Measurements from ENCODE around the gene TTC38. TPM values are rescaled to one million over a fixed set of nuclear protein-coding genes. Genes with fewer than 3 reads are reported as not detected.
"Not testable (repeated sequence)": the region's sequence is repeated elsewhere in the genome, so short reads cannot be mapped to it uniquely, and the experiment has no call there.

Gene TTC38
- total and polyA plus RNA-seq, 2 experiments from 2014 or later, result 21.5 to 27.6 TPM

DNA sequence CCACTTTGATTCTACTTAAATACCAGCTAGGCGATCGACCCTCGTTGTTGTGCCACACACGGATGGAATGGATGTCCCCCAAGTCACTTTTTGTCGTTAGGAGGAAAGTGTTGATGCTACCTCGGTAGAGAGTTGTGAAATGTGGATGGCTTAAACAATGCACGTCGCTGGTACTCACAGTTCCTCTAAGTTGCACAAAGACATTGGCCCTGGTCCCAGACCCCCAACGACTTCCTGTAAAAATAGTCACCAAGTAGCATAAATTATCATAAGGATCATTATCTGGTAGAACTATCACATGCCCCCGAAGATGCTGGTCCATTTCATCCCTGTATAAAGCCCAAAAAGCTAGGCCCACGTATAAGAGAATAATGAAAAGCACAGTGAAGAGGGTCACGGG, 8.4 kb upstream of the TTC38 start:
- no peak overlapping the region for H3K4me3 ChIP-seq
- no peak overlapping the region for H2AFZ ChIP-seq
- no peak overlapping the region for H3K27ac ChIP-seq
- no peak overlapping the region for H3K9ac ChIP-seq
- WGBS, 2 experiments (ENCODE audit: low coverage in 1 of 2, low lambda C conversion rate in 2 of 2, missing lambda C conversion rate in 2 of 2), result 71 to 76% methylated on average over 12 of the region's 12 CpGs
- no peaks in the 10 kb centered on the region for H3K4me1 ChIP-seq (ENCODE audit: insufficient read depth)
- in situ Hi-C loops (cut with MboI), result no loop called here
- H3F3A ChIP-seq (ENCODE audit: insufficient read depth), result no peaks in the 10 kb centered on the region
- no peaks in the 10 kb centered on the region for H4K20me1 ChIP-seq (ENCODE audit: insufficient read depth)
- H3K4me2 ChIP-seq (ENCODE audit: unreplicated experiment), result no peak overlapping the region
- H3K79me2 ChIP-seq (ENCODE audit: insufficient read depth), result no peaks in the 10 kb centered on the region
- H3K9me3 ChIP-seq (ENCODE audit: low read depth), result no peaks in the 10 kb centered on the region
- no peak for DNase-seq
- TF ChIP-seq EZH2phosphoT487 (IDR thresholded peaks at IDR 0.05; ENCODE audit: insufficient read depth, low read depth) (no peak), EZH2 (IDR thresholded peaks at IDR 0.05; ENCODE audit: insufficient read depth, poor library complexity, severe bottlenecking) (no peak)
- H3K9me2 ChIP-seq (ENCODE audit: insufficient read depth), result no peaks in the 10 kb centered on the region
- H3K27me3 ChIP-seq (replicated peaks; ENCODE audit: insufficient read depth), result peaks cover 3% of the 10 kb centered on the region; the same call in 1 of the 2 replicates
- no peaks in the 10 kb centered on the region for H3K36me3 ChIP-seq (ENCODE audit: low read depth)

DNA sequence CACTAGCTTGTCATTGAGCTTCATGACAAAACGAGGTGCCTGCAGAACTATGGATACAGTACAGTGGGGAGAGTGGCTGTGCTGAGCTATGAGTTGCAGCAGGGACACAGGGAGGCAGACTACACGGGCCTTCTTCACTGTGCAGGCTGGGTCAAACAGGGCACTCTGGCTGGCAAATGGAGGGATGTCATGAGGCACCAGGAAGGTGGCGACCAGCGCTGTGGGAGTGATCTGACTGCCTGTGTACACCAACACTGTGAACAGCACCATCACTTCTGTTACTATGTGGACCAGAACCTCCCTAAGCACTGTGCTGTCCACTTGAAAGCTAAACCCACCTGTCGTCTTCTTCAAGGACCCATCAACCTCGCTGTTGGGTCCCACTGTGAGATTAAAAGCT, 7.8 kb upstream of the TTC38 start:
- Histone ChIP-seq H3K9me3 (ENCODE audit: low read depth) (no peaks in the 10 kb centered on the region), H3K27ac (no peak overlapping the region), H3K36me3 (ENCODE audit: low read depth) (no peaks in the 10 kb centered on the region), H3K4me2 (ENCODE audit: unreplicated experiment) (no peak overlapping the region), H3F3A (ENCODE audit: insufficient read depth) (no peaks in the 10 kb centered on the region), H3K9ac (no peak overlapping the region), H2AFZ (no peak overlapping the region), H3K9me2 (ENCODE audit: insufficient read depth) (no peaks in the 10 kb centered on the region), H3K27me3 (replicated peaks; ENCODE audit: insufficient read depth) (peaks cover 3% of the 10 kb centered on the region; the same call in 1 of the 2 replicates), H4K20me1 (ENCODE audit: insufficient read depth) (no peaks in the 10 kb centered on the region), H3K79me2 (ENCODE audit: insufficient read depth) (no peaks in the 10 kb centered on the region), H3K4me3 (no peak overlapping the region), H3K4me1 (ENCODE audit: insufficient read depth) (no peaks in the 10 kb centered on the region)
- 65 to 76% methylated on average over 6 of the region's 6 CpGs for WGBS, 2 experiments (ENCODE audit: low coverage in 1 of 2, low lambda C conversion rate in 2 of 2, missing lambda C conversion rate in 2 of 2)
- in situ Hi-C loops (cut with MboI), result no loop called here
- DNase-seq, result no peak
- TF ChIP-seq EZH2 (IDR thresholded peaks at IDR 0.05; ENCODE audit: insufficient read depth, poor library complexity, severe bottlenecking), result no peak
- no peak for TF ChIP-seq EZH2phosphoT487 (IDR thresholded peaks at IDR 0.05; ENCODE audit: insufficient read depth, low read depth)

DNA sequence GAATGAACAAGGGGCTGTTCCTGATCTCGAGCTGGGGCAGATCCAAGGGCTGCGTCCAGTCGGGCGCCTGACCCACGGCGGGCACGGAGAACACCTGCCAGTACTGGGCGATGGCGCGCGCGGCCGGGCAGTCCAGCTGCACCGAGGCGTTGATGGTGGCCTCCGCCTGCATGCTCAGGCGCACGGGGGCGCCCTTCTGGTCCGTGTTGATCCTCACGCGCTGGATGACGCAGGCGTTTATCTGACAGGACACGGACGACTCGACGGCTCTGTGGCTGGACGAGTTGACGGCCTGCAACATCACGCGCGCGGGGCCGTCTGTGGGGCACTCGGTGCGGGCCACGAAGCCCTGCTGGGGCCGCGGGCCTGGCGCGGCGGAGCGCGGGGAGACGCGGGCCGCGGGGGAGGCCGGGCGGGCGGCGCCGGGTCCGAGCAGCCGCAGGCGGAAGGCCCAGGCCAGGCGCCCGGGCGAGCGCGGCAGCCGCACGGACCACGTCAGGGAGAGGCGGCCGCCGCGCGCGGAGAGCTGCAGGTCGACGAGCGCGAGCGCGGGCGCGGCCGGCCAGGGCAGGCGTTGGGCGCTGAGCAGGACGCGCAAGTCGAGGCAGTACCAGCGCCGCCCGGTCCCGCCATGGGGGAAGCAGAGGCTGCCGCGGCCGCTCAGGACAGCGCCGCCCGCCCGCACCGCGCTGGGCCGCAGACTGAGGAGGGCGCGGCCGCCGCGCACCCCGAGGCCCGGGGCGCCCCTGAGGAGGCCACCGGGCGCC, 5.2 kb upstream of the TTC38 start:
- Histone ChIP-seq H4K20me1 (ENCODE audit: insufficient read depth) (no peaks in the 10 kb centered on the region), H3K4me3 (peak overlapping the region; percentile 35; the same call in 1 of the 2 replicates), H3F3A (ENCODE audit: insufficient read depth) (0 out of 2 replicates have a peak, but pooled peaks cover 8% of the 10 kb centered on the region), H3K9me3 (ENCODE audit: low read depth) (no peaks in the 10 kb centered on the region), H2AFZ (peak overlapping the region; percentile 56; the same call in 1 of the 2 replicates), H3K4me2 (ENCODE audit: unreplicated experiment) (peak overlapping the region; percentile 17), H3K27me3 (replicated peaks; ENCODE audit: insufficient read depth) (peaks cover 3% of the 10 kb centered on the region; the same call in 1 of the 2 replicates), H3K36me3 (ENCODE audit: low read depth) (no peaks in the 10 kb centered on the region), H3K27ac (no peak overlapping the region), H3K4me1 (ENCODE audit: insufficient read depth) (0 out of 2 replicates have a peak, but pooled peaks cover 3% of the 10 kb centered on the region), H3K9ac (no peak overlapping the region), H3K9me2 (ENCODE audit: insufficient read depth) (no peaks in the 10 kb centered on the region), H3K79me2 (ENCODE audit: insufficient read depth) (no peaks in the 10 kb centered on the region)
- in situ Hi-C loops (cut with MboI), result no loop called here
- 17 to 21% methylated on average over 64 to 91 of the region's 109 CpGs for WGBS, 2 experiments (ENCODE audit: low coverage in 1 of 2, low lambda C conversion rate in 2 of 2, missing lambda C conversion rate in 2 of 2)
- TF ChIP-seq EZH2 (IDR thresholded peaks at IDR 0.05; ENCODE audit: insufficient read depth, poor library complexity, severe bottlenecking) (no peak), EZH2phosphoT487 (IDR thresholded peaks at IDR 0.05; ENCODE audit: insufficient read depth, low read depth) (no peak)
- DNase-seq, result peak; percentile 67

DNA sequence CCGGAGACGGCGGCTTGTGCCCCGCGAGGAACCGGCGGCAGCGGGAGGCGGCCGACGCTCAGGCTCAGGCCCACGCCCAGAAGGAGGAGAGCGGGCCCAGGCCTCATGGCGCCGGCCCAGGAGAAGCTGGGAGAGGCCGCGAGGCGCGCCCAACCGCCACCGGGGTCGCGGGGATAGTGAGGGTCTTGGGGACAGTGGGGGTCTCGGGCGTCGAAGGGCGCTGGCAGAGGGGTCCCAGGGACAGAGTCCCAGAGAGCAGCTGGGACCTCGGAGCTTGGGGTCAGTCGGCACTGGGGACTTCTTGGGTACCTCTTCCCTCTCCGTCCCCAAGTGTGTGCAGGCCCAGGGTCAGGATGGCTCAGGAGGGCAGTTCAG, 4.6 kb upstream of the TTC38 start, which contains the start of gene PKDREJ:
TSS of gene PKDREJ (minus strand) at position 128 of the 375 bp plus-strand sequence. CDS start at position 107, 21 bp downstream.
- no peak within 1 kb of the TSS for H3K9ac ChIP-seq
- 0 out of 2 replicates have a peak, but pooled peaks cover 8% of the 10 kb centered on the region for H3F3A ChIP-seq (ENCODE audit: insufficient read depth)
- H3K4me3 ChIP-seq, result peak within 1 kb of the TSS; percentile 35; the same call in 1 of the 2 replicates
- in situ Hi-C loops (cut with MboI), result no loop called here
- H3K36me3 ChIP-seq (ENCODE audit: low read depth), result no peaks in the 10 kb centered on the region
- peak within 1 kb of the TSS; percentile 17 for H3K4me2 ChIP-seq (ENCODE audit: unreplicated experiment)
- peak within 1 kb of the TSS; percentile 56; the same call in 1 of the 2 replicates for H2AFZ ChIP-seq
- no peaks in the 10 kb centered on the region for H3K9me2 ChIP-seq (ENCODE audit: insufficient read depth)
- no peak for TF ChIP-seq EZH2 (IDR thresholded peaks at IDR 0.05; ENCODE audit: insufficient read depth, poor library complexity, severe bottlenecking)
- TF ChIP-seq EZH2phosphoT487 (IDR thresholded peaks at IDR 0.05; ENCODE audit: insufficient read depth, low read depth), result no peak
- no peak for DNase-seq
- H3K27ac ChIP-seq, result no peak within 1 kb of the TSS
- H4K20me1 ChIP-seq (ENCODE audit: insufficient read depth), result no peaks in the 10 kb centered on the region
- H3K4me1 ChIP-seq (ENCODE audit: insufficient read depth), result 0 out of 2 replicates have a peak, but pooled peaks cover 3% of the 10 kb centered on the region
- peaks cover 3% of the 10 kb centered on the region; the same call in 1 of the 2 replicates for H3K27me3 ChIP-seq (replicated peaks; ENCODE audit: insufficient read depth)
- WGBS, 2 experiments (ENCODE audit: low coverage in 1 of 2, low lambda C conversion rate in 2 of 2, missing lambda C conversion rate in 2 of 2), result 27 to 40% methylated on average over 19 to 30 of the region's 30 CpGs
- H3K9me3 ChIP-seq (ENCODE audit: low read depth), result no peaks in the 10 kb centered on the region
- H3K79me2 ChIP-seq (ENCODE audit: insufficient read depth), result no peaks in the 10 kb centered on the region

DNA sequence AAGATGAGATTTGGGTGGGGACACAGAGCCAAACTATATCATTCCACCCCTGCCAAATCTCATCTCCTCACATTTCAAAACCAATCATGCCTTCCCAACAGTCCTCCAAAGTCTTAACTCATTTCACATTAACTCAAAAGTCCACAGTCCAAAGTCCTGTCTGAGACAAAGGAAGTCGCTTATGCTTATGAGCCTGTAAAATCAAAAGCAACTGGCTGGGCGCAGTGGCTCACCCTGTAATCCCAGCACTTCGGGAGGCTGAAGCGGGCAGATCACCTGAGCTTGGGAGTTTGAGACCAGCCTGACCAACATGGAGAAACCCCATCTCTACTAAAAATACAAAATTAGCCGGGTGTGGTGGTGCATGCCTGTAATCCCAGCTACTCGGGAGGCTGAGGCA, 3.3 kb upstream of the TTC38 start:
- H3K27ac ChIP-seq; H3K79me2 ChIP-seq (ENCODE audit: insufficient read depth); H3F3A ChIP-seq (ENCODE audit: insufficient read depth); H3K9ac ChIP-seq; H4K20me1 ChIP-seq (ENCODE audit: insufficient read depth); H3K4me2 ChIP-seq (ENCODE audit: unreplicated experiment); H3K9me2 ChIP-seq (ENCODE audit: insufficient read depth); DNase-seq; in situ Hi-C loops (cut with MboI); H2AFZ ChIP-seq; H3K27me3 ChIP-seq (replicated peaks; ENCODE audit: insufficient read depth); H3K9me3 ChIP-seq (ENCODE audit: low read depth); H3K36me3 ChIP-seq (ENCODE audit: low read depth); H3K4me3 ChIP-seq: not testable (repeated sequence)
- 87 to 88% methylated on average over 6 of the region's 6 CpGs for WGBS, 2 experiments (ENCODE audit: low coverage in 1 of 2, low lambda C conversion rate in 2 of 2, missing lambda C conversion rate in 2 of 2)
- peaks cover 12% of the 10 kb centered on the region; the same call in 1 of the 2 replicates for H3K4me1 ChIP-seq (ENCODE audit: insufficient read depth)

DNA sequence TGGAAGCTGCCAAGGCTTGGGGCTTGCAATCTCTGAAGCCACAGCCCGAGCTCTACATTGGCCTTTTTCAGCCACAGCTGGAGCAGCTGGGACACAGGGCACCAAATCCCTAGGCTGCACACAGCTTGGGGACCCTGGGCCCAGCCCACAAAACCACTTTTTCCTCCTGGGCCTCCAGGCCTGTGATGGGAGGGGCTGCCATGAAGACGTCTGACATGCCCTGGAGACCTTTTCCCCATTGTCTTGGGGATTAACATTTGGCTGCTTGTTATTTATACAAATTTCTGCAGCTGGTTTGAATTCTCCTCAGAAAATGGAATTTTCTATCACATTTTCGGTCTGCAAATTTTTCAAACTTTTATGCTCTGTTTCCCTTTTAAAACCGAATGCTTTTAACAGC, 2.2 kb upstream of the TTC38 start:
- H3K9me2 ChIP-seq (ENCODE audit: insufficient read depth); H4K20me1 ChIP-seq (ENCODE audit: insufficient read depth); H3F3A ChIP-seq (ENCODE audit: insufficient read depth); in situ Hi-C loops (cut with MboI); H3K4me3 ChIP-seq; H3K4me2 ChIP-seq (ENCODE audit: unreplicated experiment); DNase-seq; H3K27me3 ChIP-seq (replicated peaks; ENCODE audit: insufficient read depth); H3K27ac ChIP-seq; H2AFZ ChIP-seq; H3K9ac ChIP-seq; H3K9me3 ChIP-seq (ENCODE audit: low read depth); H3K36me3 ChIP-seq (ENCODE audit: low read depth); H3K79me2 ChIP-seq (ENCODE audit: insufficient read depth): not testable (repeated sequence)
- H3K4me1 ChIP-seq (ENCODE audit: insufficient read depth), result peaks cover 12% of the 10 kb centered on the region; the same call in 1 of the 2 replicates
- 69 to 76% methylated on average over 4 of the region's 4 CpGs for WGBS, 2 experiments (ENCODE audit: low coverage in 1 of 2, low lambda C conversion rate in 2 of 2, missing lambda C conversion rate in 2 of 2)
